ENCODE measurements around the gene DNAL4. TPM values are rescaled to one million over a fixed set of nuclear protein-coding genes. Genes with fewer than 3 reads are reported as not detected.

DNAL4 gene
- total RNA-seq, 1 donor: 11.2 TPM

DNA sequence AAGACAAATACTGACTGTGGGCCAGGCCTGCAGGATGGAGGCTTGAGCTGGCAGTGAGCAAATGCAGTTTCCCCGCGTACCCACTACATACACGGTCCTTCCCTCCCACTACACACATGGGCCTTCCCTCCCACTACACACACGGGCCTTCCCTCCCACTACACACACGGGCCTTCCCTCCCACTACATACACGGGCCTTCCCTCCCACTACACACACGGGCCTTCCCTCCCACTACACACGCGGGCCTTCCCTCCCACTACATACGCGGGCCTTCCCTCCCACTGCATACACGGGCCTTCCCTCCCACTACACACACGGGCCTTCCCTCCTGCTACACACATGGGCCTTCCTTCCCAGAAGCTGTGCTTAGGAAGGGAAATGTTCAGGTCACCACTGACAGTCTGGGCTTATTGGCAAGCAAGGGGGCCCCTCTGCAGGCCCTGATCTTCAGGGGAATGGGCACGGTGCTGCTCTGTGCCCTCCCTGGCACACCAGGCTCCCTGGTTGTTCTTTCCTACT, 10.8 kb downstream of the DNAL4 start:
- no peak overlapping the region for H3K4me3 ChIP-seq (ENCODE audit: low read depth, low read length)
- TF ChIP-seq, protein P1, sequence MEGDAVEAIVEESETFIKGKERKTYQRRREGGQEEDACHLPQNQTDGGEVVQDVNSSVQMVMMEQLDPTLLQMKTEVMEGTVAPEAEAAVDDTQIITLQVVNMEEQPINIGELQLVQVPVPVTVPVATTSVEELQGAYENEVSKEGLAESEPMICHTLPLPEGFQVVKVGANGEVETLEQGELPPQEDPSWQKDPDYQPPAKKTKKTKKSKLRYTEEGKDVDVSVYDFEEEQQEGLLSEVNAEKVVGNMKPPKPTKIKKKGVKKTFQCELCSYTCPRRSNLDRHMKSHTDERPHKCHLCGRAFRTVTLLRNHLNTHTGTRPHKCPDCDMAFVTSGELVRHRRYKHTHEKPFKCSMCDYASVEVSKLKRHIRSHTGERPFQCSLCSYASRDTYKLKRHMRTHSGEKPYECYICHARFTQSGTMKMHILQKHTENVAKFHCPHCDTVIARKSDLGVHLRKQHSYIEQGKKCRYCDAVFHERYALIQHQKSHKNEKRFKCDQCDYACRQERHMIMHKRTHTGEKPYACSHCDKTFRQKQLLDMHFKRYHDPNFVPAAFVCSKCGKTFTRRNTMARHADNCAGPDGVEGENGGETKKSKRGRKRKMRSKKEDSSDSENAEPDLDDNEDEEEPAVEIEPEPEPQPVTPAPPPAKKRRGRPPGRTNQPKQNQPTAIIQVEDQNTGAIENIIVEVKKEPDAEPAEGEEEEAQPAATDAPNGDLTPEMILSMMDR (IDR thresholded peaks at IDR 0.05; ENCODE audit: insufficient read depth, low read depth, low read length): no peak
- no peak for DNase-seq (ENCODE audit: low read depth)

DNA sequence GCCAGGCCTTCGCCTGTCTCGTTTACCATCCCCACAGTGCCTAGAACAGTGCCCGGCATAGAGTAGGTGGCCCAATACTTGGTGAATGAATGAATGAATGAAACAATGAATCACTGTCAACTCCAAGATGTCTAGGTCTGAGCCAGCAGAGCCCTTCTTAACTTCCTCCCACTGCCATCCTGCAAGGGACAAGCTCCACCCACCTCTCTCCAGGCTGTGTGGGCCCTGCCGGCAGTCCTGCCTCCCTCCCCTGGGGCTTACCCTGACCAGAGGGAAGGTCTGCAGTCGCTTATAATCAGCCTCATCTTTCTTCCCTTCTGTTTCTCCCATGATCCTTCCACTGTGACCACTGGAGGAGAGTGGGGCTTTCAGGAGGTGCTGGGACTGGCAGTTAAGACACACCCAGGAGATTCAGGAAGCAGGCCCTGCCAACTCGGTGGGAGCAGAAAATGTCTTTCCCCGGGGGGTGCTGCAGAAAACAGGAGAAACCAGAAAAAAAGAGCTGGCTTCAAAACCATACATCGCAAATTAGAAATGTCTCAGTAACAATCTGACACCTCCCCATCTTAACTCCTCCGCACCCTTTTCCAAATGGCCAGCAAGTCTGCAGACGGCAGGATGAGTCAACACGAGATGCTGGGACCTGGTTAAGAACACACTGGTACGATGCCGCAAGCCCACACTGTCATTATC, 11.4 kb downstream of the DNAL4 start:
- peak; percentile 60 for DNase-seq (ENCODE audit: low read depth)
- TF ChIP-seq, protein P1 (IDR thresholded peaks at IDR 0.05; ENCODE audit: insufficient read depth, low read depth, low read length): no peak
- no peak overlapping the region for H3K4me3 ChIP-seq (ENCODE audit: low read depth, low read length)

DNA sequence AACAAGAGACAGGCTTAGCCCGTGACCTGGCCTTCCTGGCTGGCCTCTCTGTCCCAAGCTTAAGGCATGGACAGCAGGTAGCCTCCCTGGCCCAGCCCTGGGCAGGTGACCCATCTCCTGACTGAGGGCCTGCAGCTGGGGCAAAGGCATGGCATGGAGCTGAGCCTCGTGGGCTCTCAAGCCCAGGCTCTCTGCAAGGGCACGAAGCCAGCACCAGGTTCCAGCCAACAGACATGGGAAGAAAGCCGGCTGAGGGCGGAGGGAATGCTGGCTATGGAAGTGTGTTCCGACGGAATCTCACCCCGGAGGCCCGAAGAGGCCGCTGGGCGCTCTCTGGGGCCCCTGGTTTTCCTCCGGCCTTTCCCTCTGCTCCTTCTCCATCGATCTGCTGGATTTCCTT, 12.9 kb downstream of the DNAL4 start:
- TF ChIP-seq, protein P1 (IDR thresholded peaks at IDR 0.05; ENCODE audit: insufficient read depth, low read depth, low read length): no peak
- DNase-seq (ENCODE audit: low read depth): no peak
- H3K4me3 ChIP-seq (ENCODE audit: low read depth, low read length): no peak overlapping the region

DNA sequence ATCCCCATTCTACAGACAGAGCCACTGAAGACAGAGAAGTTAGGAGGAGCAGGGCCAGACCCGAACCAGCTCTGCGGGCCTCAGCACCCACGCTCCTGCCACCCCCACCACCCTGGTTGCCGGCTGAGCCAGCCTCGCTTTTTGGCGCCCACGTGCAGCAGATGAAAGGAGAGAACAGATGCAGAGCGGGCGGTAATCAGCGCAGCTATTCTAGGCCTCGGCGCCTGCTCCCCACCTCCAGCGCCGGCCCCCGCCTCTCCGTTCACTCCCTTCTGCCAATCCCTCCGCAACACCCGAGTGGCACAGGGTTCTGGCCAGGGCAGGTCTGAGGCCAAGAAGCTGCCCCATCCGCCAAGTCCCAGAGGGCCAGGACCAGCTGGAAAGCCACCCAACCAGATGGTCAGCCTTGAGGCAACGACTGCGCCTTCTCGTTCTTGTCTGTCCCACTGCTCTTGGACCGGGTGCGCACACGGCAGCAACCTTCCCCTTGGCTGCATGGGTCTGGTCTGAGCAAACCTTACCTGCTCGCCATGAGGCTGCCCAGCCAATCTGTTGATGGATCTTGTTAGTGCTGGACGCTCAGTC, 16.8 kb downstream of the DNAL4 start:
- TF ChIP-seq, protein P1 (IDR thresholded peaks at IDR 0.05; ENCODE audit: insufficient read depth, low read depth, low read length): no peak
- no peak for DNase-seq (ENCODE audit: low read depth)
- no peak overlapping the region for H3K4me3 ChIP-seq (ENCODE audit: low read depth, low read length)

DNA sequence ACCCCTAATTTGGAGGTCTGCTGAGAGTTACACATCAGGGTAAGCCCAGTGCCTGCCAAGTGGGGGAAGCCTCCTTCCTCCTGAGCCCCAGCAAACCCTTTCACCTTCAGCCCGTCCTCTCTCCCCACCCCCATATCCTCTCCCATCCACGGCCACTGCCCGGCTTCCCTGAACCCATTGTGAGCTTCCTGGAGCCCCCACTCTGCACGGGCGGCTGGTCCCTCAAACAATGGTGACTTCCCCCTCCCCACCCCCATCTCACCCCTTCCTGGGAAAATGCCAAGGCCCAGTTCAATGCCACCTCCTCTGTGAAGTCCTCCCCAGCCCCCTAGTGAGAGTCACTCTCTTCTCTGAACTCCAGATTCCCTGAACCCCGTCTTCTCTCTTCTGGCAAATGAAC, 17.9 kb downstream of the DNAL4 start:
- DNase-seq (ENCODE audit: low read depth): no peak
- TF ChIP-seq, protein P1 (IDR thresholded peaks at IDR 0.05; ENCODE audit: insufficient read depth, low read depth, low read length): no peak
- no peak overlapping the region for H3K4me3 ChIP-seq (ENCODE audit: low read depth, low read length)

DNA sequence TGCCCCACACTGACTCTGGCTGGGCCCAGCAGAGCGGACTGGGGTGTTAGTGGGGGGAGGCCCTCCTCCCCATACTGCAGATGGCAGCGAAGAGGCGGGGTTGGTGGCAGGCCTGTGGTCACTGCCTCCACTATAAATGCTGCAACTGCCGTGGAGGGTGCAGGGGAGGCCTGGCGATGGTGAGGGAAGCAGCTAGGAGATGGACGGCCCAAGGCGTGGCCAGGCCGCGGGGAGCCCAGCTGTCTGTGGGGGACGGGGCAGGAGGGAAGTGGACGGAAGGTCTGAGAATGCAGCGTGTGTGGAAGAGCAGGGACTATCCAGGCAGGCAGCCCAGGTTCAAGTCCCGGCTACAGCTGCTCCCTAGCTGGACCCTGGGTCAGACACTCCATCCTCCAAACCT, 18.3 kb downstream of the DNAL4 start:
- TF ChIP-seq, protein P1 (IDR thresholded peaks at IDR 0.05; ENCODE audit: insufficient read depth, low read depth, low read length): no peak
- no peak overlapping the region for H3K4me3 ChIP-seq (ENCODE audit: low read depth, low read length)
- DNase-seq (ENCODE audit: low read depth): no peak

Data from fibroblast of villous mesenchyme (primary cell).